Measurements from ENCODE around the gene HUNK.
"Not testable (repeated sequence)": the region's sequence is repeated elsewhere in the genome, so short reads cannot be mapped to it uniquely, and the experiment has no call there.

HUNK gene

GRCh38 chr21:31872452-31873274 is at the start of gene HUNK:
Gene HUNK (plus strand): TSS chr21:31873020. CDS start chr21:31873675, 655 bp downstream.
- peak; percentile 47 for DNase-seq

- DNase-seq = no peak
These were observed 42.9 kb upstream of the HUNK start for GRCh38 chr21:31829736-31830472.

GRCh38 chr21:31830701-31831100 is 42.1 kb upstream of the HUNK start:
- no peak for DNase-seq

- no peak for DNase-seq
These were observed 35.8 kb upstream of the HUNK start for GRCh38 chr21:31837041-31837440.

- peak; percentile 8 for DNase-seq
These were observed 35.0 kb upstream of the HUNK start for GRCh38 chr21:31837618-31838390.

- DNase-seq = no peak
These were observed 34.0 kb upstream of the HUNK start for GRCh38 chr21:31838586-31839355.

GRCh38 chr21:31844206-31844605 is 28.6 kb upstream of the HUNK start:
- DNase-seq = no peak

- no peak for DNase-seq
These were observed 27.6 kb upstream of the HUNK start for GRCh38 chr21:31845151-31845729.

- DNase-seq = no peak
These were observed 26.1 kb upstream of the HUNK start for GRCh38 chr21:31846690-31847089.

GRCh38 chr21:31847761-31848160 is 25.1 kb upstream of the HUNK start:
- no peak for DNase-seq

- DNase-seq = no peak
These were observed 24.4 kb upstream of the HUNK start for GRCh38 chr21:31848326-31848985.

GRCh38 chr21:31850886-31851285 is 21.9 kb upstream of the HUNK start:
- DNase-seq = no peak

- no peak for DNase-seq
These were observed 17.6 kb upstream of the HUNK start for GRCh38 chr21:31855180-31855579.

GRCh38 chr21:31857096-31857495 is 15.7 kb upstream of the HUNK start:
- DNase-seq = no peak

GRCh38 chr21:31857631-31858030 is 15.2 kb upstream of the HUNK start:
- DNase-seq = not testable (repeated sequence)

GRCh38 chr21:31860851-31861250 is 12.0 kb upstream of the HUNK start:
- no peak for DNase-seq

- DNase-seq = no peak
These were observed 10.7 kb upstream of the HUNK start for GRCh38 chr21:31862078-31862477.

- DNase-seq = no peak
These were observed 7.3 kb upstream of the HUNK start for GRCh38 chr21:31865429-31865970.

- peak; percentile 83 for DNase-seq
These were observed 6.7 kb upstream of the HUNK start for GRCh38 chr21:31866077-31866511.

- DNase-seq = no peak
These were observed 3.1 kb upstream of the HUNK start for GRCh38 chr21:31869750-31870149.

GRCh38 chr21:31870472-31871193 is 2.2 kb upstream of the HUNK start:
- no peak for DNase-seq
